Central memory CD4-positive, alpha-beta T cell (primary cell): ENCODE measurements around the gene ATAD3C.
"Not testable (repeated sequence)": the region's sequence is repeated elsewhere in the genome, so short reads cannot be mapped to it uniquely, and the experiment has no call there.

Source experiments
- DNase-seq: peaks from one replicate; pipeline ENCODE4 v3.0.0; 2022

Gene ATAD3C

DNA sequence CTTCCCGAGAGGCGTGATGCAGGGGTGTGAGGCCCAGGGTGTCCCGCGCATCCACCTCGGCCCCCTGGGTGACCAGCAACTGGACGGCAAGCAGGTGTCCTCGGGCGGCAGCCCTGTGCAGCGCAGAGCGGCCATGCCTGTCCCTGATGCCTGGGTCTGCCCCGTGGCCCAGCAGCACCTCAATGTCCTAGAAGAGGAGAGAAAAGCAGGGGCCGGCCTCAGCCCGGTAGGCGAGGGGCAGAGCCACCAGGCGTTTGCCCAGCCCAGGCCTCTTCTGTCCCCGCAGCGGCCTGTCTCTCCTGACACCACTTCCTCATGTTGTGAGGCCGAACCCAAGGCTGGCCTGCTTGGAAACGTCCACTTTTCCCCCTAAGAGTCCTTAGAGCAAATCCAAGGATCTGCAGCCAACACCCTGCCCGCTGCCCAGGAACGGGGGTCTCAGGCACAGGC is 30.1 kb upstream of the ATAD3C start:
- no peak for DNase-seq

- DNase-seq: no peak
These were observed 29.5 kb upstream of the ATAD3C start for GRCh38 chr1:1419813-1420653.

DNA sequence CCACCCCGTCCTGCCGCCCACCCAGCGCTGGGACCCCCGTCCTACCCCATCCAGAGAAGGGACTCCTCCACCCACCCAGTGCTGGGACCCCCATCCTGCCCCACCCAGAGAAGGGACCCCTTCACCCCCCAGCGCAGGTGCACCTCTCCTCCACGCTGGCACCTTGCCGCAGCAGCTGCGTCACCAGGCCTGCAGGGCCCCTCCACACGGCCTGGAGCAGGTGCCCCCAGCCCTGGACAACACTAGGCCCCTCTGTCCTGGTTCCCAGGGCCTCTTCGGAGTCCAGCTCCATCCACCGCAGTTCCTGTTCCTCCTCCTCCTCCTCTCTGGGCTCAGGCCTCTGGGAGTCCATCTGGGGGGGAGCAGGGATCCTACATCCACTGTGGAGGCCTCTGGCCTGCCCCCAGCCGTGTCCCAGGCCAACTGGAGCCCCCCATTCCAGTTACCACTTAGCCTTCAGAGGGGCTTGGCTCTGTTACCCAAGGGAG is 28.8 kb upstream of the ATAD3C start:
- no peak for DNase-seq

DNA sequence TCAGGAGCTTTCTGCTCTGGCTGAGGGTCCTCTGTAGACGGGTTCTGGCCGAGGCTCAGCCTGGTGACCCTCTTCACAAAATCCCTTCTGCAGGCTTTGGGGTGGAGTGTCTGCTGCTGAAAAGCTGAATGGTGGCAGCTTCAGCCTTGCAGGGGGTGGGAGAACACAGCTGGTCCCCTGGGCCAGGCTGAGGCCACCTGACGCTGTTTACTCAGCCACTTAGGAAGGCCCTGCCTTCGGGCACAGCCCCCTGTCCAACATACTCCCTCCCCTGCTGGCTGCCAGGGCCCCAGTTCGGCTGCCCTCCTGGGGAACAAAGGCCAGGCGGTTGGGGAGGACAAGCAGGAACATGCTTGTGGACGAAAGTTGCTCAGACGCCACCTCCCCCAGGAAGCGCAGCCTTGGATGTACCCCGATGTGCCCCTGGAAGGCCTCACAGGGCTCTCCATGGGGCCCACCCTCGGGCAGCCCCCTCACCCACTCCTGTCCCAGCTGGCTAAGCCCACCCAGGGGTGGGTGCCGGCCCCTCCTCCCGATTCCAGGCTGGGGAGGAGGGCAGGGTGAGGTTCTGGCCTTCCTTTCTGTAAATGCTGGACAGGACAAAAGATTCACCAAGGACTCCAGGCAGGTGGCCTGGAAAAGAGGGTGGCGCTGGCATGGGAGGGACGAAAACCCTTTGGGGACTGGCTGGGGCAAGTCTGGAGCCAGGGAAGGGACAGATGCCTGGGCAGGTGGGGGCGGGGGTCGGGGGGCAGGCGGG is 28.2 kb upstream of the ATAD3C start, which contains the start of gene ANKRD65:
Gene ANKRD65, minus strand, starts transcription at position 130 of the 760 bp plus-strand sequence. CDS start 271 bp downstream, outside the sequence.
- no peak for DNase-seq

DNA sequence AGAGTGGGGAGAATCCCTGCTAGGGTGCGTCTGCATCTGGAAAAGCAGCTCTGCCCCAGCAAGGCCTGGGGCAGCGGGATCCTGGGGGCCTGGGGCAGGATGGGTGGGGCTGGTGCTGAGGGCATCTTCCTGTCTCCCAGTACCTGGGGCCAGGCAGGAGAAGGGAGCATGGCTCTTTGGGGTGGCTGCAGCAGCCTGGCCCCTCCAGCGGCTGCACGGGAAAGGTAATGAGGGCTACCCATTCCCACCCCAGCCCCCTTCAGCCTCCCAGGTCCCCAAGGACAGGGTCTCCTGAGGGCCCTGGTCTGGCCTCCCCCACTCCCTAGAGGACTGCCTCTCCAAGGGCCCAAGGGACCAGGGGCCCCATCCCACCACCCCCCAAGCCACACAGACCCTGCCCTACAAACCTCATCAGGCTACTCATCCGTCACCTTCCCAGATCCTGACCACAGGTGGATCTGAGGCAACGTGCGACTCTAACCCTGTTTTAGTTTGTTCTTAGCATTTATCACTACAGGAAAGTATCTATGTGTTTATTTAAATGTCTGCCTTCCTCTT is 27.5 kb upstream of the ATAD3C start:
- DNase-seq: no peak

DNA sequence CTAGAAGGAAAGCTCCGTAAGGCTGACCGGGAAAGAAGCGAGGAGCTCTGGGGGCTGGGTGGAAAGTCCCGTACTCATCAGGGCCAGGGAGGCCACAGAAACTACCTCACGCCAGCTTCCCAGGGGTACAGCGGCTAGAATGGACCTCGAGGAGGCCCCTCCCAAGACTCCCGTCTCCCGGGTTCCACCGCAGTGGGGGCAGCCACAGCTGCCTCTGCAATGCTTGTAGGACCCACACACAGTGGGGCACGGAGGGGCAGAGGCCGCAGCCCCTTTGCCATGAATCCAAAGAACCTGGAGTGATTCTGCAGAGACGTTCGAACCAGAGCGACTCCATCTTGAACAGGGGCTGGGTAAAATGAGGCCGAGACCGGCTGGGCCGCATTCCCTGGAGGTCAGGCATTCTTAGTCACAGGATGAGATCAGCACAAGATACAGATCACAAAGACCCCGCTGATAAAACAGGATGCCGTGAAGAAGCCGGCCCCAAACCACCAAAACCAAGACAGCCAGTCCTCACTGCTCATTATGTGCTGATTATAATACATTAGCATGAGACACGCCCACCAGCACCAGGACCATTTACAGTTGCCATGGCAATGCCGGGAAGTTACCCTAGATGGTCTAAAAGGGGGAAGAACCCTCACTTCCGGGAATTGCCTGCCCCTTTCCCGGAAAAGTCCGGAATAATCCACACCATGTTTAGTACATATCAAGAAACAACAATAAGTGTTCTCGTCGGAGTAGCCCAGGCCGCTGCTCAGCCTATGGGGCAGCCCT is 26.8 kb upstream of the ATAD3C start:
- no peak for DNase-seq

- DNase-seq: no peak
These were observed 26.3 kb upstream of the ATAD3C start for GRCh38 chr1:1423245-1423597.

- DNase-seq: no peak
These were observed 24.8 kb upstream of the ATAD3C start for GRCh38 chr1:1424707-1425106.

- no peak for DNase-seq
These were observed 24.1 kb upstream of the ATAD3C start for GRCh38 chr1:1425426-1425752.

DNA sequence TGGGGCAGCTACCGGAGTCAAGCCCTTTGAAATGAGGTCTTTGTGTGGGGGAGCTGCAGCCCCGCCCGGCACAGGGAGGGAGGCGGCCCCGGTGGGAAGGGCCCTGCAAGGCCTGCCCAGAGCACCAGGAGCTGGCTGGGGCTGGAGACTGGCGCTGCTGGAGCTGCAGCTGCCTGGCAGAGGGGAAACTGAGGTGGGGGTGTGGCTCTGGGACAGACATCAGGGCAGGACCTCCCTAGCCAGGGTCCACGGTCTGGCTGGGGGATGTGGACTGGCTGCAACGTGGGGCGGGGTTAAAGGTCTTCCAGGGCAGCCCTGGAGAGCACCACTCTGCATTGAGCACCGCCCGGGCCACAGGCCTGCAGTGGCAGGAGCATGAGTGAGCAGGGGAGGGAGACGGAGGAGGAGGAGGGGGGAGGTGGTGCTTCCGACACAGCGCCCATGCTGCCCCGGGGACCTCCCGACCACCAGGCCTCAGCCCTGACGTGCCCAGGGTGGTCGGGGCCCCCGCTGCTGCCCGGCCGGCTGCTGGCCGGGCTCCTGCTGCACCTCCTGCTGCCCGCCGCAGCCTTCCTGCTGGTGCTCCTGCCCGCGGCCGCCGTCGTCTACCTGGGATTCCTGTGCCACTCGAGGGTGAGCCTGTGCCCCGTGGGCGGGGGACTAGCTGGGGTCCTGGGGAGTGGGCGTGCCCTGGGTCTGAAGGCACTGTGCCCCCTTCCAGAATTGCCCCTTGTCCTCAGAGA is 23.6 kb upstream of the ATAD3C start:
- no peak for DNase-seq

GRCh38 chr1:1426496-1427105 is 22.9 kb upstream of the ATAD3C start:
- DNase-seq: no peak

DNA sequence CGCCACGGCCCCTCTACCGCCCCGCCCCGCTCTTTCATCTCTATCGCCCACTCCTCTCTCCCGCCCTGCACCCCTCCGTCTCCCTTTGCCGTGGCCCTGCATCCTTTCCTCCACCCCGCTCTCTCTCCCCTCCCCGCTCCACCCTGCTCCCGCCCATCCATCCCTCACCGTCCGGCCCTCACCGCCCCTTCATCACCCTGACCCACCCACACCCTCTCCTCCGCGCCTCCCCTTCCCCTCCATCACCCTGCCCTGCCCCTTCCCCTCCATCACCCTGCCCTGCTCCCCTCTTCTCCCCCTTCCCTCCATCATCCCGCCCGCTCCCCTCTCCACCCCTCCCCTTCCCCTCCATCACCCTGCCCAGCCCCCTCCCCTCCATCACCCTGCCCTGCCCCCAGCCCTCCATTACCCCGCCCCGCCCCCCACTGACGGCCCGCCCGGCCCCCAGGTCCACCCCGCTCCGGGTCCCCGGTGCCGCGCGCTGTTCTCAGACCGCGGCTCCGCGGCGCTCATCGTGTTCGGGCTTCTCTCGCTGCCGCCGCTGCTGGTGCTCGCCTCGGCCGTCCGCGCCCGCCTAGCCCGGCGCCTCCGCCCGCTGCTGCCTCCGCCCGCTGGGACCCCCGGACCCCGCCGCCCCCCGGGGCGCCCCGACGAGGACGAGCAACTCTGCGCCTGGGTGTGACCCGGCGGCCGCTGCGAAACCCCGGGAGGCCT is 22.2 kb upstream of the ATAD3C start:
- DNase-seq: no peak

DNA sequence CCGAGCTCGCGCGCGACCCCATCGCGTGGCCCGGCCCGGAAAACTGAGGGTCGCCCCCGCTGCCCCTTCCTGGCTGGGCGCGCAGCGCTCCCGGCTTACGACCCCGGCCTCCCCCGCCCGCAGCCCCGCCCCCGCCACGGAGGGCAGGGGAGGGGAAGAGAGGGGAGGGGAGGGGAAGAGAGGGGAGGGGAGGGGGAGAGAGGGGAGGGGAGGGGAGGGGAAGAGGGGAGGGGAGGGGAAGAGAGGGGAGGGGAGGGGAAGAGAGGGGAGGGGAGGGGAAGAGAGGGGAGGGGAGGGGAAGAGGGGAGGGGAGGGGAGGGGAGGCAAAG is 21.7 kb upstream of the ATAD3C start:
- no peak for DNase-seq

- no peak for DNase-seq
These were observed 21.3 kb upstream of the ATAD3C start for GRCh38 chr1:1428174-1428573.

GRCh38 chr1:1428967-1429366 is 20.5 kb upstream of the ATAD3C start:
- not testable (repeated sequence) for DNase-seq

DNA sequence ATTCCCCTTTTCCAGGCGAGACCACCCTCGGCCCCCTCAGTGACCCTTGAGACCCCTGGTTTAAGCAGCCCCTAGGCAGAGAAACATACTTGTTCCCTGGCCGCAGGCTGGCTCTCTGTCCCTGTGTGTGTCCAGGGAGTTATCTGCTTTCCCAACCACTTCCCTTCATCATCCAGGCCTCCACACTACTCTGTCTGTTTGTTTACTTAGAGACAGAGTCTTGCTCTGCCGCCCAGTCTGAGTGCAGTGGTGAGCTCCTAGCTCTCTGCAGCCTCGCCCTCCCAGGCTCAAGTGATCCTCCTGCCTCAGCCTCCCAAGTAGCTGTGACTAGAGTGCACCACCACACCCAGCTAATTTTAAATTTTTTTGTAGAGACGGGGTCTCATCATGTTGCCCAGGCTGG is 19.8 kb upstream of the ATAD3C start:
- DNase-seq: no peak

GRCh38 chr1:1430114-1430982 is 19.1 kb upstream of the ATAD3C start:
- DNase-seq: no peak

DNA sequence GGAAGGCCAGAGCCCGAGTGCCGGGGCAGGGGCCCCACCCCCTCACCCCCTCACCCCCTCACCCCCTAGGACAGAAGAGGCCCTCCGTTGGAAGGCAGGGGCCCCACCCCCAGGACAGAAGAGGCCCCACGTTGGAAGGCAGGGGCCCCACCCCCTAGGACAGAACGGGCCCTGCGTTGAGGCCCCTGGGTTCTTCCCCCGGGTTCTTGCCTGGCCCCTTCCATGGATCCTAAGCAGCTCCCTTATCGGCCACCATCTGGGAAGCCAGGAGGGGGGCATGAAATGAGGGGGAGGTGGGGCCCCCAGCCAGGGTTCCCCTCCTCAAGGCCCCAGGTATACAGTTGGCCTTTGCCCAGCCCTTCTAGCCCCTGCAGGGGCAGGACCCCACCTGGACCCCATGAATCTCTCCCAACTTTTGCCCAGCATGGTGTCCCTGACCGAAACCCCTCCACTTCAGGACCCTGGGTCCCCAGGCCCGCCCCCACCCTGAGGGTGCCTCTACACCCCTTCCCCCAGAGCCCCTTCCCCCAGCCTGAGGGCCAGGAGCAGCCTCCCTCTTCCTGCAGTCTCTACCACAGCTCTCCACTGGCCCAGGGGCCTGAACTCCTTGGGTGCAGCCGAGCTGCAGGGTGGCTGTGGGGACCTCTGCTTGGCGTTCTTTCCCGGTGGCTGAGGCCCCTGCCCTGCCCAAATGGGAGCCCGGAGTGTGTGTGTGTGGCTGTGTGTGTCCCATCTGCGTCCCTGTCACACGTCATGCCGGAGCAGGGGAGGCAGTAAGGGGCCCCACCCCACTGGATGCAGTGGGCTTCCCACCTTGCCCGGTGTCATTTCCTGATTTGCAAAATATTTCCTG is 18.3 kb upstream of the ATAD3C start:
- DNase-seq: no peak

GRCh38 chr1:1431845-1432273 is 17.6 kb upstream of the ATAD3C start:
- DNase-seq: no peak
